ENCODE data around the gene HM13. TPM values are rescaled to one million over a fixed set of nuclear protein-coding genes. Genes with fewer than 3 reads are reported as not detected.

Gene HM13
- total and polyA plus RNA-seq, 2 of the 13 experiments (the other 11 are each of a cell fraction or from before 2014, with no cell fraction given), result 118 to 243 TPM

- TF ChIP-seq PATZ1 (CRISPR knock-in tag; IDR thresholded peaks at IDR 0.05) (no peak), AFF4 (CRISPR knock-in tag; IDR thresholded peaks at IDR 0.05) (no peak), PPARG (CRISPR knock-in tag; conservative IDR thresholded peaks at IDR 0.05) (no peak), ZNF713 (CRISPR knock-in tag; IDR thresholded peaks at IDR 0.05) (no peak), RARG (CRISPR knock-in tag; IDR thresholded peaks at IDR 0.05; ENCODE audit: low read depth) (no peak), HDAC1 (CRISPR knock-in tag; IDR thresholded peaks at IDR 0.05) (no peak), ZNF567 (CRISPR knock-in tag; IDR thresholded peaks at IDR 0.05; ENCODE audit: borderline replicate concordance) (no peak), ZFP90 (CRISPR knock-in tag; IDR thresholded peaks at IDR 0.05; ENCODE audit: borderline replicate concordance) (no peak), ZBTB25 (CRISPR knock-in tag; IDR thresholded peaks at IDR 0.05) (no peak), ZNF629 (CRISPR knock-in tag; conservative IDR thresholded peaks at IDR 0.05) (peak; percentile 87), ZNF704 (CRISPR knock-in tag; IDR thresholded peaks at IDR 0.05; ENCODE audit: borderline replicate concordance) (no peak), ZNF121 (CRISPR knock-in tag; IDR thresholded peaks at IDR 0.05) (no peak), ZBTB26 (CRISPR knock-in tag; IDR thresholded peaks at IDR 0.05; ENCODE audit: borderline replicate concordance) (no peak), GABPB1 (CRISPR knock-in tag; IDR thresholded peaks at IDR 0.05) (no peak), POLR2G (IDR thresholded peaks at IDR 0.05; ENCODE audit: low read depth, low read length) (peak; percentile 25; the same call in 1 of the 2 replicates), MYC (CRISPR knock-in tag; IDR thresholded peaks at IDR 0.05; ENCODE audit: borderline replicate concordance) (no peak), ZNF331 (CRISPR knock-in tag; IDR thresholded peaks at IDR 0.05) (no peak), EZH2 (conservative IDR thresholded peaks at IDR 0.05; ENCODE audit: low read depth, low read length) (no peak), SETDB1 (CRISPR knock-in tag; IDR thresholded peaks at IDR 0.05; ENCODE audit: borderline replicate concordance) (no peak), ZSCAN29 (CRISPR knock-in tag; conservative IDR thresholded peaks at IDR 0.05) (no peak)
Measured at GRCh38 chr20:31543966-31544598, 29.8 kb downstream of the HM13 start (continued).

Data from HepG2 (cell line).